Smooth muscle cell of the umbilical artery (primary cell): Measurements from ENCODE around the gene SIN3A. TPM values are rescaled to one million over a fixed set of nuclear protein-coding genes. Genes with fewer than 3 reads are reported as not detected.

Experiments used
- total RNA-seq: library from RNA; depleted of rRNA; stranded (reverse); fragments of >200 nt; gene quantifications from 2 replicates; pipeline ENCODE4 v1.2.3, GENCODE V29; 2014

Gene SIN3A
- 18.4 and 27.6 TPM in 2 replicates for total RNA-seq

DNA sequence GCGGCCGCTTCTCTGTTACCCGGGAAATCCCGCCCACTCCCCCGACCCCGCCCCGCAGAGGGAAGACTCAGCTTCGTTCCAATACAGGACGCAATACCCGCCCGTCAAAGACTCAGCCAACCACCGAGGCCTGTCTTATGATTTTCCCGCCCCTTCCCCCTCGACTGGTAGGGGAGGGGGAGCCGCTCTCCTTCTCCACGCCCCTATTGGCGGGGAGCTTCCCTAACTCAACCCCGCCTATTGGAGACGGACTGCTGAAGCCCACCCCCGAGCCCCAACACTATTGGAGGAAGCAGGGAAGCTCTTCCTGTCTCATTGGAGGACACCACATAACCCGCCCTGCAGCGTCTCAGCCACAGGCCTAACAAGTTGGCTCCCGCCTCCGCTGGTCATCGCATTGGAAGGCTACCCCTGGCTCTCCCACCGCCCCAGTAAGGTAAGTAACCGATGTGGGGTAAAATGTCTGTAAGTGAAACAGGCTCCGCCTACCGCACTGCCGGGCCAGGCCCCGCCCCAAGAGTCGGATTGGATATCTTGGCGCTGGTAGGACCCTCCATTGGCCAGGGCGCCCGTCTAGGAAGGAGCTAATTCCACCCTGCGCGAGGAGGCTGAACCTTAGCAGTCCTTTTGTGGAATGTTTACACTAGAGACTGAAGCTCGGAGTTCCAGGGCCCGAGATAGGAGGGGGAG lies at the start of gene SIN3A:
Gene SIN3A (minus strand): TSS at position 17 of the 690 bp plus-strand sequence. CDS start 21,315 bp downstream, outside the sequence.

GRCh38 chr15:75367913-75368688 lies 83.4 kb downstream of the SIN3A start, which contains the start of gene MAN2C1:
MAN2C1 (minus strand) TSS chr15:75368607; CDS start chr15:75368583, 24 bp downstream.

GRCh38 chr15:75346796-75347221 lies 104.7 kb downstream of the SIN3A start, which contains the start of gene NEIL1:
NEIL1 (plus strand) TSS chr15:75347039; CDS start chr15:75348906, 1,867 bp downstream.

GRCh38 chr15:75335705-75336355 lies 115.7 kb downstream of the SIN3A start, which contains the start of gene COMMD4:
COMMD4 (plus strand) TSS chr15:75336063; CDS start chr15:75336090, 27 bp downstream.

Other genes starting within 250 kb of the SIN3A start
- gene C15orf39, start 249.8 kb downstream of the SIN3A start, total RNA-seq, result 2.7 and 6.4 TPM in 2 replicates
- gene GOLGA6C, start 193.4 kb downstream of the SIN3A start, total RNA-seq, result not detected in 2 replicates
- 0.05 TPM in 1 of 2 replicates, not detected in the other for gene GOLGA6D, start 168.9 kb downstream of the SIN3A start, total RNA-seq
- 36.5 and 39.5 TPM in 2 replicates for gene COMMD4, start 115.6 kb downstream of the SIN3A start, total RNA-seq
- 2.7 and 5.5 TPM in 2 replicates for gene NEIL1, start 104.7 kb downstream of the SIN3A start, total RNA-seq
- 135 and 143 TPM in 2 replicates for gene MAN2C1, start 83.1 kb downstream of the SIN3A start, total RNA-seq
- 16.6 and 26.1 TPM in 2 replicates for gene PTPN9, start 127.6 kb upstream of the SIN3A start, total RNA-seq
- 28.1 and 29.7 TPM in 2 replicates for gene SNUPN, start 174.0 kb upstream of the SIN3A start, total RNA-seq
- gene IMP3, start 188.5 kb upstream of the SIN3A start, total RNA-seq, result 57.8 and 97.7 TPM in 2 replicates
- gene SNX33, start 196.2 kb upstream of the SIN3A start, total RNA-seq, result 19.6 and 22.1 TPM in 2 replicates